Measurements from ENCODE around the gene NLRC3.

DNA sequence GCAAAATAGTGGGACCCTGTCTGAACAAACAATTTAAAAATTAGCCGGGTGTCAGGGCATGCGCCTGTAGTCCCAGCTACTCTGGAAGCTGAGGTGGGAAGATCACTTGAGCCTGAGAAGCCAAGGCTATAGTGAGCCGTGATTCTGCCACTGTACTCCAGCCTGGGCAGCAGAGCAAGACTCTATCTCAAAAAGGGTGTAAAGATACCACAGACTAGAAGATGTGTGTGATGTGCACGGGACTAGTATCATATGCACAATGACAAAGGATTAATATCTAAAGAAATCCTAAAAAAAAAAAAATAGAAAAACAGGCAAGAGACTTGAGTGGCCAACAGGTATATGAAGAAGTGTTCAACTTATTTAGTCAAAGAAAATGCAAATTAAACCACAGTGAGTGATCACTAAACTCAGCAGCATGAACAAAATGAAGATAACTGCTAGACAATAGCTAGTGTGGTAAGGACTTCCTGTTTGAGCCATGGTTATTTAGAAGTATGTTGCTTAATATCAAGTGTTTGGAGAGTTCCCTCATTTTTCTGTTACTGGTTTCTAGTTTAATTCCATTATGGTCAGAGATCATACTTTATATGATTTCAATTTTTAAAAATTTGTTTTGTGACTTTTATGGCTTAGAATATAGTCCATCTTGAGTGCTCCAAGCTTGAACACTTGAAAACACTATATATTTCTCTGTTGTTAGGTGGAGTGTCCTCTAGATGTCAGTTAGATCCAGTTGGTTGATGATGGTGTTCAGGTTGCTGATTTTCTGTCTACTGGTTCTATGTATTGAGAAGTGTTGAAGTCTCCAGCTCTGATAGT lies 48.9 kb upstream of the NLRC3 start:
- TF ChIP-seq, protein P1, sequence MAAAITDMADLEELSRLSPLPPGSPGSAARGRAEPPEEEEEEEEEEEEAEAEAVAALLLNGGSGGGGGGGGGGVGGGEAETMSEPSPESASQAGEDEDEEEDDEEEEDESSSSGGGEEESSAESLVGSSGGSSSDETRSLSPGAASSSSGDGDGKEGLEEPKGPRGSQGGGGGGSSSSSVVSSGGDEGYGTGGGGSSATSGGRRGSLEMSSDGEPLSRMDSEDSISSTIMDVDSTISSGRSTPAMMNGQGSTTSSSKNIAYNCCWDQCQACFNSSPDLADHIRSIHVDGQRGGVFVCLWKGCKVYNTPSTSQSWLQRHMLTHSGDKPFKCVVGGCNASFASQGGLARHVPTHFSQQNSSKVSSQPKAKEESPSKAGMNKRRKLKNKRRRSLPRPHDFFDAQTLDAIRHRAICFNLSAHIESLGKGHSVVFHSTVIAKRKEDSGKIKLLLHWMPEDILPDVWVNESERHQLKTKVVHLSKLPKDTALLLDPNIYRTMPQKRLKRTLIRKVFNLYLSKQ (tag by site-specific recombination; IDR thresholded peaks at IDR 0.05; ENCODE audit: borderline replicate concordance) = no peak
- TF ChIP-seq ZNF664 (tag by site-specific recombination; IDR thresholded peaks at IDR 0.05) = no peak
- TF ChIP-seq, protein P2, sequence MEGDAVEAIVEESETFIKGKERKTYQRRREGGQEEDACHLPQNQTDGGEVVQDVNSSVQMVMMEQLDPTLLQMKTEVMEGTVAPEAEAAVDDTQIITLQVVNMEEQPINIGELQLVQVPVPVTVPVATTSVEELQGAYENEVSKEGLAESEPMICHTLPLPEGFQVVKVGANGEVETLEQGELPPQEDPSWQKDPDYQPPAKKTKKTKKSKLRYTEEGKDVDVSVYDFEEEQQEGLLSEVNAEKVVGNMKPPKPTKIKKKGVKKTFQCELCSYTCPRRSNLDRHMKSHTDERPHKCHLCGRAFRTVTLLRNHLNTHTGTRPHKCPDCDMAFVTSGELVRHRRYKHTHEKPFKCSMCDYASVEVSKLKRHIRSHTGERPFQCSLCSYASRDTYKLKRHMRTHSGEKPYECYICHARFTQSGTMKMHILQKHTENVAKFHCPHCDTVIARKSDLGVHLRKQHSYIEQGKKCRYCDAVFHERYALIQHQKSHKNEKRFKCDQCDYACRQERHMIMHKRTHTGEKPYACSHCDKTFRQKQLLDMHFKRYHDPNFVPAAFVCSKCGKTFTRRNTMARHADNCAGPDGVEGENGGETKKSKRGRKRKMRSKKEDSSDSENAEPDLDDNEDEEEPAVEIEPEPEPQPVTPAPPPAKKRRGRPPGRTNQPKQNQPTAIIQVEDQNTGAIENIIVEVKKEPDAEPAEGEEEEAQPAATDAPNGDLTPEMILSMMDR (tag by site-specific recombination; IDR thresholded peaks at IDR 0.05) = no peak
- no peak for TF ChIP-seq MYNN (tag by site-specific recombination; IDR thresholded peaks at IDR 0.05; ENCODE audit: borderline replicate concordance)
- TF ChIP-seq ZNF146 (tag by site-specific recombination; IDR thresholded peaks at IDR 0.05) = no peak
- no peak for TF ChIP-seq KLF9 (tag by site-specific recombination; IDR thresholded peaks at IDR 0.05; ENCODE audit: low read depth)
- TF ChIP-seq ZNF701 (tag by site-specific recombination; IDR thresholded peaks at IDR 0.05) = no peak
- no peak for TF ChIP-seq ZNF335 (tag by site-specific recombination; conservative IDR thresholded peaks at IDR 0.05)
- TF ChIP-seq SCRT1 (tag by site-specific recombination; IDR thresholded peaks at IDR 0.05; ENCODE audit: borderline replicate concordance) = no peak
- TF ChIP-seq ZNF10 (tag by site-specific recombination; IDR thresholded peaks at IDR 0.05) = no peak
